ENCODE results near the gene CCDC141.

CCDC141 gene

DNA sequence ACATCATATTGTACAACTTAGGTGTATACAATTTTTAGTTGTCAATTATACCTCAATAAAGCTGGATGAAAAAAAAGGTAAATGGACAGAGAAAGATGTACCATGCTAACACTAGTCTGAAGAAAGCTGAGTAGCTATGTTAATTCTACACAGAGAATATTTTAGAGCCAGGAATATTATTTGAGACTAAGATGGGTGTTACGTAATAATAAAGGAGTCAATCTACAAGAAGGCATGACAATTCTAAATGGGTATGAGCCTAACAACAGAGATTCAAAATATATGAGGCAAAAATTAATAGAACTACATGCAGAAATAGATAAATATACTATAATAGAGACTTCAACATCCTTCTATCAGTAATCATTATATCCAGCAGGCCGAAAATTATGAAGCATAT lies 69.1 kb downstream of the CCDC141 start:
- no peak for TF ChIP-seq CTCF (IDR thresholded peaks at IDR 0.05; ENCODE audit: control insufficient read depth, insufficient read depth, low read depth, low read length, missing control alignments)
- H3K4me3 ChIP-seq (ENCODE audit: control insufficient read depth, low read depth, low read length) = no peak overlapping the region

GRCh38 chr2:178978667-178979066 lies 71.3 kb downstream of the CCDC141 start:
- no peak for DNase-seq (ENCODE audit: low read depth)
- no peak for TF ChIP-seq CTCF (IDR thresholded peaks at IDR 0.05; ENCODE audit: control insufficient read depth, insufficient read depth, low read depth, low read length, missing control alignments)
- no peak overlapping the region for H3K4me3 ChIP-seq (ENCODE audit: control insufficient read depth, low read depth, low read length)

More for the DNA sequence above, 69.1 kb downstream of the CCDC141 start:
- DNase-seq (ENCODE audit: low read depth) = no peak

DNA sequence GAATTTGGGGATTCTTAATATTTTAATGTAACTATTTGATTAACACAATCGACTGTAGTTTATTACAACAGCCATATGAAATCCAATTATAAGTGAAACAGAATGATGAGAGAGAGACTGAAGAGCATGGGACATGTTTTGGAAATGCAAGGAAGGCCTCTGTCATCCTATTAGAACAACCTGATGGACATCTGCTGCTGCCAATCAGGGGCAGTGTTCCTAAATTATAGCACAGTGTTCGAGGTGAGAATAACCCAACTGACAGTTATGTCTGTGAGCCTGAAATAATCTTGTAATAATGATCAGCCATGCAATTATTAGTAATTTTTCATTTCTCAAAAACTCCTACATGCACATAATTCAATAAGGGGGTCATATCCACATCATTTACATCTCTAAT lies 73.6 kb downstream of the CCDC141 start:
- TF ChIP-seq CTCF (IDR thresholded peaks at IDR 0.05; ENCODE audit: control insufficient read depth, insufficient read depth, low read depth, low read length, missing control alignments) = no peak
- DNase-seq (ENCODE audit: low read depth) = no peak
- H3K4me3 ChIP-seq (ENCODE audit: control insufficient read depth, low read depth, low read length) = no peak overlapping the region

- no peak overlapping the region for H3K4me3 ChIP-seq (ENCODE audit: control insufficient read depth, low read depth, low read length)
- no peak for DNase-seq (ENCODE audit: low read depth)
- TF ChIP-seq CTCF (IDR thresholded peaks at IDR 0.05; ENCODE audit: control insufficient read depth, insufficient read depth, low read depth, low read length, missing control alignments) = no peak
These were observed 87.0 kb downstream of the CCDC141 start for GRCh38 chr2:178962805-178963433.

DNA sequence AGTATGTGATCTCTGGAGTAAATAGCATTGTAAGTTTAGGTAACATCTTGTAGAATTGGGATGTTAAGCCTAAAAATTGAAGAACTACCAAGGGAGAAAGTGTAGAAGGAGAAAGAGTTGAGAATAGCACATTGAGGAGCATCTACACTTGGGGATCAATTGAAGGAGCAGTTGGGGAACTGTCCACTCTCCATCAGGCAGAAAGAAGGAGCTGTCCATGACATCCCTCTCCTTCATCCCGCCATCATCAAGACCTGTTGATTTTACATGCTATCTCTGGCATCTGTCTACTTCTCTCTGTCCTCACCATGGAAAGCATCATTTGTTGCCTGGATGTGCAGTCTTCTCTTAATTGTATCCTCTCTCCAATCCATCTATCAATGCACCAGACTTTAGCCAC lies 87.8 kb downstream of the CCDC141 start:
- no peak for TF ChIP-seq CTCF (IDR thresholded peaks at IDR 0.05; ENCODE audit: control insufficient read depth, insufficient read depth, low read depth, low read length, missing control alignments)
- no peak overlapping the region for H3K4me3 ChIP-seq (ENCODE audit: control insufficient read depth, low read depth, low read length)
- DNase-seq (ENCODE audit: low read depth) = no peak

DNA sequence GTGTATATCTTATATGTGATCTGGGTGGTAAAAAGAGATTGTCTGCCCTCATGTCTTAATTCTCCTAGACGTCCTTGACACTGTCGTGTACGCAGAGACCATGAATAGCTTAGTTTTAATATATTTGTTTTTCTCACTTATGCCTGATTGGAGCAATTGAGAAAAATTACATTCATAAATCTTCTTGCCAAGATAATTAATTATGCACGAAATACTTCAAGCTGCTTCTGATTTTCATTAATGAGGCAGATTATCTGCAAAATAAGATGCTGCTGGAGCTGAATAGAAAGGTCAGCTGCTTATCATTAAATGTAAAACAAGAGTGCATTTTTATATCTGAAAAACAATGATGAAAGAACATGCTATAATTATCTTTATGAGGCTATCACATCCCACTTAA lies 95.9 kb downstream of the CCDC141 start:
- no peak for TF ChIP-seq CTCF (IDR thresholded peaks at IDR 0.05; ENCODE audit: control insufficient read depth, insufficient read depth, low read depth, low read length, missing control alignments)
- DNase-seq (ENCODE audit: low read depth) = no peak
- no peak overlapping the region for H3K4me3 ChIP-seq (ENCODE audit: control insufficient read depth, low read depth, low read length)
